Neural progenitor cell (in vitro differentiated cells): ENCODE measurements around the gene ANO4. TPM values are rescaled to one million over a fixed set of nuclear protein-coding genes. Genes with fewer than 3 reads are reported as not detected.

Source experiments
- DNase-seq: peaks from one replicate; pipeline ENCODE4 v3.0.0-alpha.2; 2016; ENCODE audit warnings: low spot score
- H2AFZ ChIP-seq: fragments of 200-600 bp; sonication (generic); replicated peaks from 2 replicates; pipeline ENCODE4 v1.6.1; 2016; ENCODE audit warnings: antibody characterized with exemption
- H3F3A ChIP-seq: fragments of 200-600 bp; sonication (generic); 2 replicates; pipeline ENCODE4 v1.6.1; 2016; ENCODE audit warnings: antibody characterized with exemption, low read depth
- H3K27ac ChIP-seq: fragments of 200-600 bp; sonication (generic); 2 replicates; pipeline ENCODE4 v1.5.1; 2016; ENCODE audit warnings: mild to moderate bottlenecking
- H3K27me3 ChIP-seq: fragments of 200-600 bp; sonication (generic); 2 replicates; pipeline ENCODE4 v1.6.1; 2016; ENCODE audit warnings: mild to moderate bottlenecking, moderate library complexity
- H3K36me3 ChIP-seq: fragments of 200-600 bp; sonication (generic); 2 replicates; pipeline ENCODE4 v1.5.1; 2016
- H3K4me1 ChIP-seq: fragments of 200-600 bp; sonication (generic); 2 replicates; pipeline ENCODE4 v1.6.1; 2016; ENCODE audit warnings: mixed run types
- H3K4me2 ChIP-seq: fragments of 200-600 bp; sonication (generic); 2 replicates; pipeline ENCODE4 v1.6.1; 2016
- H3K4me3 ChIP-seq: fragments of 200-600 bp; sonication (generic); 2 replicates; pipeline ENCODE4 v1.5.1; 2016
- H3K79me2 ChIP-seq: fragments of 200-600 bp; sonication (generic); 2 replicates; pipeline ENCODE4 v1.6.1; 2016; ENCODE audit warnings: low read depth
- H3K9ac ChIP-seq: fragments of 200-600 bp; sonication (generic); 2 replicates; pipeline ENCODE4 v1.6.1; 2016
- H3K9me3 ChIP-seq: fragments of 200-600 bp; sonication (generic); 2 replicates; pipeline ENCODE4 v1.5.1; 2016; ENCODE audit warnings: low read depth
- H4K20me1 ChIP-seq: fragments of 200-600 bp; sonication (generic); 2 replicates; pipeline ENCODE4 v1.6.1; 2016; ENCODE audit warnings: low read depth
- H3K27ac Mint-ChIP-seq: 3 replicates; pipeline ENCODE4 v1.8.0; 2021; ENCODE audit warnings: mixed read lengths
- H3K27me3 Mint-ChIP-seq: 2 replicates; pipeline ENCODE4 v1.8.0; 2022; ENCODE audit warnings: low read depth, mild to moderate bottlenecking, inconsistent platforms, moderate library complexity, mixed read lengths; ENCODE audit not compliant: insufficient read depth
- H3K36me3 Mint-ChIP-seq: 3 replicates; pipeline ENCODE4 v1.8.0; 2021; ENCODE audit warnings: mixed read lengths
- H3K4me1 Mint-ChIP-seq: 3 replicates; pipeline ENCODE4 v1.8.0; 2021; ENCODE audit warnings: mixed read lengths
- H3K4me3 Mint-ChIP-seq: 3 replicates; pipeline ENCODE4 v1.8.0; 2021; ENCODE audit warnings: mild to moderate bottlenecking, moderate library complexity, mixed read lengths
- H3K9me3 Mint-ChIP-seq: 3 replicates; pipeline ENCODE4 v1.8.0; 2020; ENCODE audit warnings: mixed read lengths
- CTCF ChIP-seq: fragments of 200-600 bp; sonication (generic); IDR thresholded peaks from 2 replicates; pipeline ENCODE4 v1.5.1; 2017; ENCODE audit warnings: antibody characterized with exemption, mild to moderate bottlenecking
- EZH2 ChIP-seq: fragments of 200-600 bp; sonication (generic); IDR thresholded peaks from 2 replicates; pipeline ENCODE4 v1.6.1; 2017; ENCODE audit warnings: antibody characterized with exemption, mild to moderate bottlenecking, moderate library complexity
- EZH2phosphoT487 ChIP-seq: fragments of 200-600 bp; sonication (generic); IDR thresholded peaks from 2 replicates; pipeline ENCODE4 v1.6.1; 2017; ENCODE audit warnings: antibody characterized with exemption
- total RNA-seq: library from RNA; depleted of rRNA; stranded (reverse); fragments of >200 nt; gene quantifications from 2 replicates; pipeline ENCODE4 v1.2.3, GENCODE V29; 2015; ENCODE audit warnings: low replicate concordance

Gene ANO4
- total RNA-seq, 1 donor from 2014 or later: not detected

- no peak overlapping the region for H3K4me2 ChIP-seq
- no peaks in the 10 kb centered on the region for H3K79me2 ChIP-seq
- H3K9ac ChIP-seq: no peak overlapping the region
- H3K4me3 ChIP-seq: no peak overlapping the region
- no peak overlapping the region for H3K27ac Mint-ChIP-seq
- H3K9me3 Mint-ChIP-seq: no peaks in the 10 kb centered on the region
- no peaks in the 10 kb centered on the region for H3K36me3 Mint-ChIP-seq
- H3K4me1 Mint-ChIP-seq: peaks cover 10% of the 10 kb centered on the region
- no peak for TF ChIP-seq EZH2
- TF ChIP-seq CTCF: no peak
- TF ChIP-seq EZH2phosphoT487: no peak
- H4K20me1 ChIP-seq: no peaks in the 10 kb centered on the region
- no peak overlapping the region for H3K4me3 Mint-ChIP-seq
- no peaks in the 10 kb centered on the region for H3K36me3 ChIP-seq
- H3K27me3 Mint-ChIP-seq: no peaks in the 10 kb centered on the region
- peaks cover 9% of the 10 kb centered on the region for H3K4me1 ChIP-seq
- no peaks in the 10 kb centered on the region for H3F3A ChIP-seq
- no peaks in the 10 kb centered on the region for H3K27me3 ChIP-seq
- H3K9me3 ChIP-seq: no peaks in the 10 kb centered on the region
- no peak overlapping the region for H2AFZ ChIP-seq
- no peak for DNase-seq
- H3K27ac ChIP-seq: no peak overlapping the region
These were observed 15.5 kb upstream of the ANO4 start for GRCh38 chr12:100778967-100779590.

- Mint-ChIP-seq H3K36me3 (no peaks in the 10 kb centered on the region), H3K9me3 (peaks cover 2% of the 10 kb centered on the region), H3K4me1 (peaks cover 11% of the 10 kb centered on the region), H3K4me3 (no peak overlapping the region), H3K27ac (no peak overlapping the region), H3K27me3 (no peaks in the 10 kb centered on the region)
- Histone ChIP-seq H3K27ac (no peak overlapping the region), H3K4me1 (peaks cover 2% of the 10 kb centered on the region), H3K9ac (no peak overlapping the region), H3K79me2 (no peaks in the 10 kb centered on the region), H3K4me3 (no peak overlapping the region), H2AFZ (no peak overlapping the region), H3K9me3 (no peaks in the 10 kb centered on the region), H3K27me3 (no peaks in the 10 kb centered on the region), H3K36me3 (no peaks in the 10 kb centered on the region), H3K4me2 (no peak overlapping the region), H4K20me1 (no peaks in the 10 kb centered on the region), H3F3A (no peaks in the 10 kb centered on the region)
- TF ChIP-seq CTCF (no peak), EZH2 (no peak), EZH2phosphoT487 (no peak)
- DNase-seq: no peak
These were observed 5.4 kb upstream of the ANO4 start for GRCh38 chr12:100789146-100789545.

GRCh38 chr12:100789975-100790374 lies 4.6 kb upstream of the ANO4 start:
- Histone ChIP-seq H3F3A (peaks cover 2% of the 10 kb centered on the region), H3K36me3 (no peaks in the 10 kb centered on the region), H3K79me2 (no peaks in the 10 kb centered on the region), H2AFZ (no peak overlapping the region), H3K4me2 (no peak overlapping the region), H3K9me3 (no peaks in the 10 kb centered on the region), H4K20me1 (no peaks in the 10 kb centered on the region), H3K4me3 (no peak overlapping the region), H3K4me1 (peaks cover 7% of the 10 kb centered on the region), H3K27ac (no peak overlapping the region), H3K27me3 (no peaks in the 10 kb centered on the region), H3K9ac (no peak overlapping the region)
- H3K27me3 Mint-ChIP-seq: no peaks in the 10 kb centered on the region
- TF ChIP-seq EZH2phosphoT487 (no peak), EZH2 (no peak), CTCF (no peak)
- H3K4me3 Mint-ChIP-seq: no peak overlapping the region
- peaks cover 2% of the 10 kb centered on the region for H3K9me3 Mint-ChIP-seq
- H3K4me1 Mint-ChIP-seq: peaks cover 19% of the 10 kb centered on the region
- H3K27ac Mint-ChIP-seq: no peak overlapping the region
- no peak for DNase-seq
- no peaks in the 10 kb centered on the region for H3K36me3 Mint-ChIP-seq
